ENCODE data around the gene SPRY2.
"Not testable (repeated sequence)": the region's sequence is repeated elsewhere in the genome, so short reads cannot be mapped to it uniquely, and the experiment has no call there.

Gene SPRY2, protein sequence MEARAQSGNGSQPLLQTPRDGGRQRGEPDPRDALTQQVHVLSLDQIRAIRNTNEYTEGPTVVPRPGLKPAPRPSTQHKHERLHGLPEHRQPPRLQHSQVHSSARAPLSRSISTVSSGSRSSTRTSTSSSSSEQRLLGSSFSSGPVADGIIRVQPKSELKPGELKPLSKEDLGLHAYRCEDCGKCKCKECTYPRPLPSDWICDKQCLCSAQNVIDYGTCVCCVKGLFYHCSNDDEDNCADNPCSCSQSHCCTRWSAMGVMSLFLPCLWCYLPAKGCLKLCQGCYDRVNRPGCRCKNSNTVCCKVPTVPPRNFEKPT

GRCh38 chr13:80341101-80341755 lies at the start of gene SPRY2:
SPRY2 (minus strand) TSS chr13:80341126; CDS start chr13:80337705, 3,421 bp downstream.
- DNase-seq, result peak; percentile 98

DNA sequence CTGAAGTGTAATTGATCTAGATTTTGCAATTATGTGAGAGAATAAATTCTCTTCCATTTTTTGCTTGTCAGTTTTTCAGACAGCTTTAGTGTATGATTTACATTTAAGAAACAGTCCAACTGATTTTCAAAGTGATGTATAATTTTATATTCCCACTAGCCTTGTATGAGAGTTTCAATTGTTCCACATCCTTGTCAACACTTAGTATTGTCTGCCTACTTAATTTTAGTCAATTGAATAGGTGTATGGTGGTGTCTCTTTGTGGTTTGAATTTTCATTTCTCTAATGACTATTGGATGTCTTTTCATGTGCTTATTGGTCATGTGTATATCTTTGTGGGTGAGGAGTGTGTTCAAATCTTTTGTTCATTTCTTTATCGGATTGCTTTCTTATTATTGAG lies 49.4 kb upstream of the SPRY2 start:
- DNase-seq, result no peak

DNA sequence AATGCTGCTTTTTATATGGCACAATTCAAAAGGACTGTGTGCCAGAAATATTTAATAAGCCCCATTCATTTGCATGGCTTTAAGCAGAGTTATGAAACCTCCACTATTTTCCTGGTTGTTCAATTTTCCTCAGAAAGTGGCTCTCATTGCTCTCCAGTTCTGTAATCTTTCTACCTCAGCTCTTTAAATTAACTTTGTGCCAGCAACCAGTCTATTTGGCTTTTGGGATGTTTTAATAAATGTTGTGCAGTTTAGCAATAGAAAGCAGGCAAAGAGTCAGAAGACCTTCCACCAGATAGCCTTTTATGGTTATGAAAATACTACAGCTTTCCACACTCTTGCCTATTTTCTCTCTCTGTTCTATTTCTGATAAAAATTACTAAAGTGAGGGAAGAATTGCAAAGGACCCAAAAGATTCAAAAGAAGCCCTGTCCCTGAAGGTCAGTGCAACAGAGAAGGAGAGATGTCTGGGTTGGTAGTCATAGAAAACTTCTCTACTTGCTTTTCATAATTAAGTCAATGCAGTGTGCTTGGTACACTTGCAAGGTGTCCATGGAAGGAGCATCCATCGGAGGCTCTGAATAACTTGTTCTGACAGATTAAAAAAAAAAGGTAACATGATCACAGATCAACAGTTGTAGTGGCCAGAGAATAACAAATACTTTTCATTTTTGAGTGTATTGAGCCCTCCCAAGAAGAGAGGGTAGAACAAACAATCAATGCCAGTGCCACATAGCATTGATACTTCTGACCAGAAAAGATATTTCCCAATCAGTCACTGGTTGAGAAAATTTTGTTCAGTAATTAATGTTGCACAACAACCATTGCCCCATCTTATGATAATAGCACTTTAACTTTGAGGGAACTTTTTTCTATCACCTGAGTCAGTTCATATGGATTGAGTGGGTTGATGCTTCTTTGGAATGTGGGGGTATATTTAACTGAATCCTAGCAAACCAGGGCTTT lies 48.4 kb upstream of the SPRY2 start:
- no peak for DNase-seq

DNA sequence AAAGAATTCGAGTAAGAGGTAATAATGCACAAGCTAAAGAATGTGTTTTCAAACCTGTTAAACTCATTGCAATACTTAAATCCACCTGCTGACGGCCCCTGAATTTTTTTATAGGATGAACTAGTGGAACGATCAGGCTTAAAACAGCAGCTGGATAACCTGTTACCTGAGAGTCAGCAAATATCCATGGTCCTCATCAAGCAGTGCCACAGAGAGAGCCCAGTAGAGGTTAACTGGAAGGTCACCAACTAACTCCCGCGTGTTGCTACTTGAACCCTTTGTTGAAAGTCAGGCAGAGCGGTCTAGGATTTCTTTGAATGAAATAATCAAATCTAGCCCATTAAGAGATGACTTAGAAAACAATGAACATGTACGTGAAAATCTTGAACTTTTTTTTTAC lies 47.6 kb upstream of the SPRY2 start:
- DNase-seq, result no peak

GRCh38 chr13:80386592-80386991 lies 45.7 kb upstream of the SPRY2 start:
- DNase-seq, result no peak

DNA sequence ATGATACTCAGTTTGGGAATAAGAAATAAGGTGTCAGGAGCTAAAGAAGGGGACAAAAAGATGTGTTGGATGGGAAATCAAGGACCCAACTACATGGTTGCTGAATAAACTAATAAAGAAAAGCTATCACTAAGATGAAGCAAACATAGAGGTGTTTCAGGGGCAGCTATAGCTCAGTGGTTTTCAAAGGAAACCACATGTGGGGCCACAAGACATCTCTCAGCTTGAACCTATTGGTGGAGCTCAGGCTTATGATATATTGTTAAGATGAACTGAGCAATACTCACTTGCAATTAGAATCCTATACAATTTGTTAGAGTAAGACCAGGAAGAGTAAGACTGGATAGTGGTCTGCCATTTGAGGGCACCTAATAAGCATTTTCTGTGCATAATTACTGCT lies 45.1 kb upstream of the SPRY2 start:
- DNase-seq, result no peak

- no peak for DNase-seq
Observed at GRCh38 chr13:80382576-80382975, 41.6 kb upstream of the SPRY2 start.

DNA sequence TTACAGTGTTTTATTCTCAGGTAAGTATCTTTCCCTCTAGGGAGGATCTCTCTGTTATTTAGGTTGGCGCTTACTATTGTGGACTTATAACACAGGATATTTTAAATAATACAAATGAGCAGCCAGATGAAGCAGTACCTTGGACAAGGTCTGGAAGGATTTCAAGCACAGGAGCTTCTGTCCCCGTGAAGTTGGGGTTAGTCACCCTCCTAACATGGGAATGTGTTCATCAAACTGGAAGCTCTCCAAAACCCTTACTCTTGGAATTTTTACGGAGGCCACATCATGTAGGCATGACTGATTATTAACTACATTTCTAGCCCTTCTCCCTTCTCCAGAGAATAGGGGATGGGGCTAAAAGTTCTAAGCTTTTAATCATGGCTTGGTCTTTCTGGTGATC lies 38.3 kb upstream of the SPRY2 start:
- no peak for DNase-seq

DNA sequence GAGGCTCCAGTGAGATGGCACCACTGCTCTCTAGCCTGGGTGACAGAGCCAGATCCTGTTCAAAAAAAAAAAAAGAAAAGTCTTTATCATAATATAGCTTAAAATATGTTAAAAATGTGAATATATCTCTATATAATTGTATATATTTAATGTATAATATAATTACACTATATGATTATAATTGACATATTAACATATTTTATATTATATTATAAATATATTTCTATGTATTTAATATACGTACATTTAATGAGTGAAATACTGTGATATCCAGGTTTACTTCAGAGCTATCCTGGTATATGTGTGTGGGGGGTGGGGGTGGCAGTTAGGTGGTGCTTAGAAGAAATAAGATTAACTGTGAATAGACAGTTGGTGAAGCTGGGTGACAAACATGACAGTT lies 35.6 kb upstream of the SPRY2 start:
- no peak for DNase-seq

DNA sequence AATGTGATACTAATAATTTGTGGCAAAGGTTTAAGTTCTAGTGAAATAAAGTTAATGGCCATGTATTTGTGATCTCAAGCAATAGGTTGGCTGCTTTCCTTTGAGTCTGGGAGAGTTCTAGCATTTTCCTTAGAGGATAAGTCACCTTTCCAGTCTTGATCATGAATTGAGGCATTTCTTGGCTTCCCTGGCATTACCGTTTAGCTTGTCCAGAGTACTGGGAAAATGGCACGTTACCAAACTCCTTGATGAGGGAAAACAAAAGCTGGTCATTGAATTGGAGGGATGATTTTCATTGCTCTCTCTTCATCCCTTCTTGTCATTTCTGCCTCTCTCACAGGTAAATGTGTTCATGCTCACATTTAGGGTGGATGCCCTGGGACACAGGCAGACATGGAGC lies 34.0 kb upstream of the SPRY2 start:
- no peak for DNase-seq

GRCh38 chr13:80374444-80374843 lies 33.5 kb upstream of the SPRY2 start:
- no peak for DNase-seq

- no peak for DNase-seq
Observed at GRCh38 chr13:80371840-80372509, 31.0 kb upstream of the SPRY2 start.

DNA sequence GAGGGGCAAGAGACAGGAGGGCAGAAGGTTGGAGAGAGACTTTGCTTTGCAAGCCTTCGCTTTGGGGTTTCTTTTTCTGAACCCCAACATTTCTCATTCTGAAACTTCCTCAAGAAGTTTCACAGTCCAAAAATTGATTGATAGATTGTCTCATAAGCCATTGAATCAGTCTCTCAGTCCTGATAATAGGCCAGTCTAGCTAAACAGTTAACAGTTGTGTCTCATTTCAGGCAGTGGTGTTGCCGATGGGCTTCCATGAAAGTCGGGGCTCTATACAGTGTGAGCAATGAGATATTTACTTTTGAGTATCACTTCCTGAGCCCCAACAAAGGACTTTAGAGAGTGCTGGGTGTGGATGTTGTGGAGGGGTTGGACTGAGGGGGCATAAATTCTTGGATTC lies 26.5 kb upstream of the SPRY2 start:
- no peak for DNase-seq

DNA sequence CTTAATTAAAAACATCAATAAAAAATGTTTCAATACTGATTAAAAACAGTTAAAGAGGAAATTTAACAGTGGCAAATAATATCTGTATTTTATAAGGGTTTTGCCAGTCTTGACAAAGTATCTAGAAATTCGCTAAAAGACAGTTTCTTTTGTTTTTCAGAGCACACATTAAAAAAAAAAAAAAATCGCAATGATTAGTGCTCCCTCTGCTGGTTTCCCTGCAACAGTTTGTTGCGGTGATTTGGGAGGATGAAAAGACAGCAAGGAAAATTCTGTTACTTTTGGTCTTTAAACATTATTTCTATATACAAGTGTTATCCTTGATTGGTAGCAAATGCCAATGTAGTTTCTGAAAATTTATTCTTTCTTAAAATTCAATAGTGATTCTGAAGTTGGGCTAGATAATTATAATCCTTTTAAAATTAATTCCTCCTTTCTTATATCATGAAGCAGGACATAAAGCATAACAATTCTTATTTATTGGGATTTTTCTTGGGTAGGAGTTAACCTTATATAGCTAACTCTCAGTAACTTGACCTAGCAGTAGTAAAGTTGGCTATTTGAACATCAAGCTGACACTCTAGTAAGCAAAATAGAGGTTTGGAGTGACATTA lies 23.1 kb upstream of the SPRY2 start:
- DNase-seq, result peak; percentile 72

DNA sequence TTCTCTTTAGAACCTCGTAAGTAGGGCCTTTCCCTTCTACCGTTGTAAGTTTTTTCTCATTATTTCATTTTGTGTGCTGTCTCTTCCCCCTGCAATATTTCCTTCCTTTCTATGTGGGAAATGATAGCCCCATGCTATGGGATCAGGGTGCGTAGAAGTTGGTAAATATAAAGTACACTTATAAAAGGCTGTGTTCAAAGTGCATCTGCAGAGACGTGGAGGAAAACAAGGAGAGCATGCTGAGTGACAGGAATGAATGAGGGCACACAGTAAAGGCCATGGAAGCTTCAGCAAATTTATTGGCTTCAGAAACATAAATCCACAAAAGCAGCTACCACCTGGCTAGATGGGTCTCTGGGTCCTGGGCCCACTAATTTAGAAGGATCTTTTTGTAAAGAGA lies 21.6 kb upstream of the SPRY2 start:
- no peak for DNase-seq

GRCh38 chr13:80361883-80362327 lies 21.0 kb upstream of the SPRY2 start:
- peak; percentile 78 for DNase-seq

- no peak for DNase-seq
Observed at GRCh38 chr13:80361298-80361697, 20.4 kb upstream of the SPRY2 start.

GRCh38 chr13:80360453-80360800 lies 19.5 kb upstream of the SPRY2 start:
- DNase-seq, result no peak

DNA sequence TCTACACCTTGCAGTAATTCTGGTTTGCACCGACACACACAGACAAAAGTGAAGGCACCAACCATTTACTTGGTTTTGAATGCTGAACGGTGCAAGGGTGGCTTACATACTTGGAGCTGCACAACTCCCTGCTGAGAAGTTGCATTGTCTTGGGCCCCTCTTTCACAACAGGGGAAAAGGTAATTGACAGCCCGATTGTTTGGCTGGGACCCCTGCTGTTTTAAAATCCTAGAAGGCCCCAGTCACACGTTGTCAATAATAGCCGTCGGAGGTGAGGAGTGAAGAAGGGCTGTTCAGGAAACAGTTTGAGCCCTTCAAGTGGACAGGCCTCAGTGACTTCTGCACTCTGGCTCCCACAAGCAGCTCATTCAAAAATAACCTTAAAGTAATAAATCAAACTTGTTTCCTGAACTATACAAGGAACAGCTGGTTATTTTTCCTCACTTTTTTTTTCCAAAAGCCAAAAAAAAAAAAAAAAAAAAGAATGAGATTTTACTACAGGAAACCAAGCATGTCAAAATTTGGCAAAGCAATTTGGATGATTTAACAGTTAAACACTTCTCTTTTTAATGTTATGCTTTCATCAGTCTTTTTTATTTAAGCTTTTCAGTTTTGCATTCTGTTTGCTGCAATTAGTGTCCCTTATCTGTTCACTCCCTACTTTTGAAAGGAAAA lies 19.0 kb upstream of the SPRY2 start:
- peak; percentile 69 for DNase-seq

- DNase-seq, result peak; percentile 69
Observed at GRCh38 chr13:80359414-80359777, 18.5 kb upstream of the SPRY2 start.

- DNase-seq, result not testable (repeated sequence)
Observed at GRCh38 chr13:80355496-80356094, 14.7 kb upstream of the SPRY2 start.

DNA sequence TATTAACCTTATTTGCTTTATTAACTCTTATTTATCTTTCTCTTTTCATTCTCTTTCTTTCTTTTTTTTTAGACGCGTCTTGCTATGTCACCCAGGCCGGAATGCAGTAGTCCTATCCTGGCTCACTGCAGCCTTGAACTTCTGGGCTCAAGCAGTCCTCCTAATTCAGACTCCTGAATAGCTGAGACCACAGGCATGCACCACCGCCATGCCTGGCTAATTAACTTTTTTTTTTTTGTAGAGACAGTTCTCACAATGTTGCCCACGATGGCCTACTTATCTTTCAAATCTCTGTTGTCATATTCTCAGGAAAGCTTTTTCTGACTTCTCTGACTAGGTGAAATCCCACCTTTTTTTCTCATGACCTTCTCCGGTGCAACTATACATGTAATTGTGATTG lies 7.8 kb upstream of the SPRY2 start:
- no peak for DNase-seq
